Caco-2 (cell line): Measurements from ENCODE around the gene IL18R1. TPM values are rescaled to one million over a fixed set of nuclear protein-coding genes. Genes with fewer than 3 reads are reported as not detected.

Experiments used
- BruUV-seq: library from RNA; stranded (reverse); fragments of 400-500 nt; replicated peaks from 2 replicates; lab custom pipeline; 2021; lab: Mats Ljungman, UMichigan
- CTCF ChIA-PET: fragments of 300-600 bp; sonication (Branson Sonifier 250); formaldehyde crosslinking; loops from one replicate; lab custom pipeline; 2022; ENCODE audit warnings: antibody characterized with exemption; lab: Charles Lee
- POLR2A ChIA-PET: fragments of 300-600 bp; sonication (Branson Sonifier 250); formaldehyde crosslinking; loops from one replicate; lab custom pipeline; 2022; ENCODE audit warnings: antibody characterized with exemption; lab: Charles Lee
- DNase-seq, 2 experiments: peaks; one replicate each; pipeline versions ENCODE4 v3.0.0 to v3.0.0-alpha.2; 2020 to 2022
- H3K27me3 ChIP-seq: replicated peaks from 2 replicates; pipeline ENCODE4 v1.6.0; 2011; ENCODE audit warnings: low read length; ENCODE audit not compliant: control insufficient read depth, insufficient read depth
- H3K36me3 ChIP-seq: 2 replicates; pipeline ENCODE4 v1.5.1; 2011; ENCODE audit warnings: low read length; ENCODE audit not compliant: control insufficient read depth, insufficient read depth
- H3K4me1 ChIP-seq: fragments of 250-450 bp; sonication (Bioruptor Pico); 2 replicates; pipeline ENCODE4 v1.5.1; 2020; ENCODE audit warnings: mild to moderate bottlenecking
- H3K4me3 ChIP-seq: 2 replicates; pipeline ENCODE4 v1.5.1; 2011; ENCODE audit warnings: low read depth, mild to moderate bottlenecking, control low read depth, low read length
- H3K9me3 ChIP-seq: fragments of 250-450 bp; sonication (Bioruptor Pico); 2 replicates; pipeline ENCODE4 v1.5.1; 2020; ENCODE audit warnings: mild to moderate bottlenecking, moderate library complexity
- H3K27ac Mint-ChIP-seq: one replicate; pipeline ENCODE4 v1.8.0; 2022; ENCODE audit warnings: mixed read lengths; ENCODE audit not compliant: unreplicated experiment
- H3K27me3 Mint-ChIP-seq: one replicate; pipeline ENCODE4 v1.8.0; 2022; ENCODE audit warnings: mixed read lengths; ENCODE audit not compliant: insufficient read depth, unreplicated experiment
- H3K36me3 Mint-ChIP-seq: one replicate; pipeline ENCODE4 v1.8.0; 2022; ENCODE audit warnings: mild to moderate bottlenecking, mixed read lengths; ENCODE audit not compliant: insufficient read depth, unreplicated experiment
- H3K4me1 Mint-ChIP-seq: one replicate; pipeline ENCODE4 v1.8.0; 2022; ENCODE audit warnings: low read depth, mixed read lengths; ENCODE audit not compliant: unreplicated experiment
- H3K4me3 Mint-ChIP-seq: one replicate; pipeline ENCODE4 v1.8.0; 2022; ENCODE audit warnings: mild to moderate bottlenecking, moderate library complexity, mixed read lengths; ENCODE audit not compliant: unreplicated experiment
- H3K9me3 Mint-ChIP-seq: one replicate; pipeline ENCODE4 v1.8.0; 2022; ENCODE audit warnings: mixed read lengths; ENCODE audit not compliant: unreplicated experiment
- CTCF ChIP-seq, 2 experiments: fragments of 200-600 bp in 1 of 2; IDR thresholded peaks; 1 replicate in 1 of 2; 2 replicates in 1 of 2; pipeline versions ENCODE4 v1.5.1 to v1.8.0; 2011 to 2022; ENCODE audit warnings: antibody characterized with exemption in 1 of 2, control low read depth in 1 of 2, inconsistent platforms in 1 of 2, low read depth in 1 of 2, low read length in 1 of 2, mild to moderate bottlenecking in 1 of 2, moderate library complexity in 1 of 2; ENCODE audit not compliant: insufficient read depth in 1 of 2, severe bottlenecking in 1 of 2, unreplicated experiment in 1 of 2
- intact Hi-C: fragments of 100-400 bp; cut with micrococcal nuclease; formaldehyde crosslinking; loops from one replicate; pipeline ENCODE4 v1.10.0; 2022; ENCODE audit not compliant: unreplicated experiment
- total RNA-seq: library from RNA; stranded (reverse); gene quantifications from 2 replicates; pipeline ENCODE4 v1.2.3, GENCODE V29; 2022

IL18R1 gene
- total RNA-seq, 1 experiment from 2014 or later, result not detected

- Mint-ChIP-seq H3K27me3 (peaks cover 22% of the 10 kb centered on the region), H3K4me3 (no peak within 1 kb of the TSS), H3K4me1 (no peaks in the 10 kb centered on the region), H3K36me3 (no peaks in the 10 kb centered on the region), H3K9me3 (no peaks in the 10 kb centered on the region), H3K27ac (no peak within 1 kb of the TSS)
- ChIA-PET POLR2A (no interaction called here), CTCF (no interaction called here)
- BruUV-seq, result no TSS peak
- Histone ChIP-seq H3K4me3 (no peak within 1 kb of the TSS), H3K9me3 (no peaks in the 10 kb centered on the region; the same call in 1 of the 2 replicates), H3K27me3 (peaks cover 2% of the 10 kb centered on the region; the same call in 1 of the 2 replicates), H3K36me3 (no peaks in the 10 kb centered on the region), H3K4me1 (no peaks in the 10 kb centered on the region)
- no peak for TF ChIP-seq CTCF (IDR thresholded peaks at IDR 0.05; ENCODE audit: insufficient read depth in 1 of 2, low read depth in 1 of 2, low read length in 1 of 2, severe bottlenecking in 1 of 2, unreplicated experiment in 1 of 2)
- no peak for DNase-seq
- intact Hi-C loops, result no loop called here
Observed at GRCh38 chr2:102422910-102423309, 67.3 kb downstream of the IL18R1 start, which contains the start of gene IL18RAP. Gene IL18RAP (plus strand): TSS chr2:102423160. CDS start chr2:102423278, 118 bp downstream.

- Mint-ChIP-seq H3K4me1 (no peaks in the 10 kb centered on the region), H3K27ac (no peak overlapping the region), H3K9me3 (no peaks in the 10 kb centered on the region), H3K36me3 (no peaks in the 10 kb centered on the region), H3K27me3 (peaks cover 22% of the 10 kb centered on the region), H3K4me3 (no peak overlapping the region)
- POLR2A ChIA-PET, result no interaction called here
- Histone ChIP-seq H3K9me3 (no peaks in the 10 kb centered on the region; the same call in 1 of the 2 replicates), H3K36me3 (no peaks in the 10 kb centered on the region), H3K4me1 (no peaks in the 10 kb centered on the region), H3K27me3 (peaks cover 2% of the 10 kb centered on the region; the same call in 1 of the 2 replicates), H3K4me3 (no peak overlapping the region)
- DNase-seq, result no peak
- BruUV-seq, result no TSS peak
- TF ChIP-seq CTCF (IDR thresholded peaks at IDR 0.05; ENCODE audit: insufficient read depth in 1 of 2, low read depth in 1 of 2, low read length in 1 of 2, severe bottlenecking in 1 of 2, unreplicated experiment in 1 of 2), result no peak
- intact Hi-C loops, result no loop called here
- CTCF ChIA-PET, result no interaction called here
Observed at GRCh38 chr2:102423368-102423767, 67.8 kb downstream of the IL18R1 start.

GRCh38 chr2:102424754-102425153, 69.2 kb downstream of the IL18R1 start:
- POLR2A ChIA-PET, result no interaction called here
- intact Hi-C loops, result no loop called here
- Mint-ChIP-seq H3K9me3 (no peaks in the 10 kb centered on the region), H3K4me3 (no peak overlapping the region), H3K27me3 (peaks cover 23% of the 10 kb centered on the region), H3K27ac (no peak overlapping the region), H3K4me1 (no peaks in the 10 kb centered on the region), H3K36me3 (no peaks in the 10 kb centered on the region)
- H3K36me3 ChIP-seq, result no peaks in the 10 kb centered on the region
- H3K9me3 ChIP-seq, result no peaks in the 10 kb centered on the region; the same call in 1 of the 2 replicates
- peaks cover 2% of the 10 kb centered on the region; the same call in 1 of the 2 replicates for H3K27me3 ChIP-seq
- H3K4me3 ChIP-seq, result no peak overlapping the region
- no peaks in the 10 kb centered on the region for H3K4me1 ChIP-seq
- no peak for TF ChIP-seq CTCF (IDR thresholded peaks at IDR 0.05; ENCODE audit: insufficient read depth in 1 of 2, low read depth in 1 of 2, low read length in 1 of 2, severe bottlenecking in 1 of 2, unreplicated experiment in 1 of 2)
- no peak for DNase-seq
- CTCF ChIA-PET, result no interaction called here
- no TSS peak for BruUV-seq
